ENCODE measurements around the gene ZBTB12. TPM values are rescaled to one million over a fixed set of nuclear protein-coding genes. Genes with fewer than 3 reads are reported as not detected.
"Not testable (repeated sequence)": the region's sequence is repeated elsewhere in the genome, so short reads cannot be mapped to it uniquely, and the experiment has no call there.

The ZBTB12 gene
- total RNA-seq, 2 experiments from 2014 or later = 17.6 to 20.2 TPM

DNA sequence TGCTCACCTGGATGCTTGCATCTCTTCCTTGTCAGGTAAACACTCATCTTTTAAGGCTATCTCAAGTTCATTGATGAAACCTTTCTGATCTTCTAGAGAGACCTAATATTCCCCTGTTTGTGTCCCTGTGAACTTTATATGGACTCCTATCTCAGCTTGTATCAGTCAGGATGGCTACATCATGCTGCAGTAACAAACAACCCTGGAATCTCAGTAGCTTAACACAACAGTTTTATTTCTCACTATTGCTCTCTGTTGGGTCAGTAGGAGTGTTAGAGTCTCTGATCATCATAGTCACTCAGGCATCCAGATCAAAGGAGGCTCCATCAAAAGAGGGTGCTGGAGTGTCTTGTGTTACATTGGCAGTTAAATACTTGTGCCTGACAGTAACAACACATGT, 13.5 kb upstream of the ZBTB12 start:
- TF ChIP-seq CTCF (conservative IDR thresholded peaks at IDR 0.05; ENCODE audit: low read length) (no peak), EZH2phosphoT487 (IDR thresholded peaks at IDR 0.05; ENCODE audit: borderline replicate concordance, low read depth, low read length) (no peak)
- H3K4me1 ChIP-seq (ENCODE audit: insufficient read depth, low read length, poor library complexity, severe bottlenecking) = no peaks in the 10 kb centered on the region
- H3K36me3 ChIP-seq (ENCODE audit: insufficient read depth, low read length) = no peaks in the 10 kb centered on the region
- H3K4me2 ChIP-seq (ENCODE audit: low read length) = no peak overlapping the region
- no peak overlapping the region for H3K27ac ChIP-seq (ENCODE audit: low read depth, low read length, poor library complexity, severe bottlenecking)
- ChIA-PET POLR2A (no interaction called here), CTCF (ENCODE audit: unreplicated experiment) (no interaction called here)
- no peaks in the 10 kb centered on the region for H4K20me1 ChIP-seq (ENCODE audit: insufficient read depth, low read length)
- no peak overlapping the region for H3K4me3 ChIP-seq (ENCODE audit: low read depth, low read length, poor library complexity, severe bottlenecking)
- H3K79me2 ChIP-seq (ENCODE audit: insufficient read depth, low read depth, low read length) = no peaks in the 10 kb centered on the region
- H2AFZ ChIP-seq (ENCODE audit: low read length) = no peak overlapping the region
- no peaks in the 10 kb centered on the region for H3K9me3 ChIP-seq (ENCODE audit: low read length)
- DNase-seq (ENCODE audit: low spot score) = no peak
- intact Hi-C loops (cut with micrococcal nuclease; ENCODE audit: unreplicated experiment) = no loop called here
- no TSS peak for BruUV-seq (replicated peaks)
- H3K9me2 ChIP-seq (ENCODE audit: insufficient read depth, low read length) = no peaks in the 10 kb centered on the region

DNA sequence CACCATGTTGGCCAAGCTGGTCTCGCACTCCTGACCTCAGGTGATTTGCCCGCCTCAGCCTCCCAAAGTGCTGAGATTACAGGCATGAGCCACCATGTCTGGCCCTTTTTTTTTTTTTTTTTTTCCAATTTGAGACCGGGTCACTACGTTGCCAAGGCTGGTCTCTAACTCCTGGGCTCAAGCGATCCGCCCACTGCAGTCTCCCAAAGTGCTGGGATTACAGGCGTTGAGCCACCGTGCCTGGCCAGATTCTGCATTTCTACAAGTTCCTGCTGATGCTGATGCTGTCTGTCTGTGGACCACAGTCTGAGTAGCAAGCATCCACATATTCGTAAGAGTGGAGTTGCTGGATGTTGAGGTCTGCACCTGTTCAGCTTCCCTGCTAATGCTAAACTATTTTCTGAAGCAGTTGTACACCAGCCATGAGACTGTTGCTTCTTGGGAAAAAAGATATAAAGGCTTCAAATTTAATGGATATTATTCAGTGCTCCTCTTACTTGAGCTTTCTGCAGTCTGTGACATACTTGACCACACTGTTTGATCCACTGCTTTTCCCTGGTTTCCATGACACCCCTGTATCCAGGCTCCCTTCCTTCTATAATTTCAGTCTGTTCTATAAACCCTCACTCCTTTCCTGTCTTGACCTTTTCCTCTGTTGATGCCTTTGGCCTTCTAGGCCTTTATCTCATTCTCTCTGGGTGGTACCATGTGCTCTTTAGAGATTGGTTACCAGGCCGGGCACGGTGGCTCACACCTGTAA, 10.1 kb upstream of the ZBTB12 start:
- H3K4me2 ChIP-seq (ENCODE audit: low read length) = no peak overlapping the region
- no peaks in the 10 kb centered on the region for H3K79me2 ChIP-seq (ENCODE audit: insufficient read depth, low read depth, low read length)
- H4K20me1 ChIP-seq (ENCODE audit: insufficient read depth, low read length) = no peaks in the 10 kb centered on the region
- ChIA-PET CTCF (ENCODE audit: unreplicated experiment) (no interaction called here), POLR2A (no interaction called here)
- H3K4me1 ChIP-seq (ENCODE audit: insufficient read depth, low read length, poor library complexity, severe bottlenecking) = peaks cover 4% of the 10 kb centered on the region
- H3K36me3 ChIP-seq (ENCODE audit: insufficient read depth, low read length) = no peaks in the 10 kb centered on the region
- TF ChIP-seq EZH2phosphoT487 (IDR thresholded peaks at IDR 0.05; ENCODE audit: borderline replicate concordance, low read depth, low read length) (no peak), CTCF (conservative IDR thresholded peaks at IDR 0.05; ENCODE audit: low read length) (no peak)
- no TSS peak for BruUV-seq (replicated peaks)
- no peak overlapping the region for H2AFZ ChIP-seq (ENCODE audit: low read length)
- H3K4me3 ChIP-seq (ENCODE audit: low read depth, low read length, poor library complexity, severe bottlenecking) = no peak overlapping the region
- no peak overlapping the region for H3K27ac ChIP-seq (ENCODE audit: low read depth, low read length, poor library complexity, severe bottlenecking)
- no peaks in the 10 kb centered on the region for H3K9me3 ChIP-seq (ENCODE audit: low read length)
- intact Hi-C loops (cut with micrococcal nuclease; ENCODE audit: unreplicated experiment) = no loop called here
- H3K9me2 ChIP-seq (ENCODE audit: insufficient read depth, low read length) = no peaks in the 10 kb centered on the region
- no peak for DNase-seq (ENCODE audit: low spot score)

DNA sequence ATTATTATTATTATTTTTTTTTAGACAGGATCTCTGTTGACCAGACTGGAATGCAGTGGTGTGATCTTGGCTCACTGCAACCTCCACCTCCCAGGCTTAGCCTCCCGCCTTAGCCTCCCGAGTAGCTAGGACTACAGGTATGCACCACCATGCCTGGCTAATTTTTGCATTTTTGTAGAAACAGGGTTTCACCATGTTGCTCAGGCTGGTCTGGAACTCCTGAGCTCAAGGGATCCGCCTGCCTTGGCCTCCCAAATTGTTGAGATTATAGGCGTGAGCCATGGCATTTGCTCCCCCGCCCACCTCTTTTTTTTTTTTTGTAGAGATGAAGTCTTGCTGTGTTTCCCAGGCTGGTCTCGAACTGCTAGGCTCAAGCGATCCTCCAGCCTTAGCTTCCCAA, 7.4 kb upstream of the ZBTB12 start:
- POLR2A ChIA-PET = interaction anchor here (0.6 to 1.0 kb wide), 3 partner anchors 10 to 65 kb away, joined by 3 to 9 read pairs (median 4); no protein-coding TSS in a partner anchor
- DNase-seq (ENCODE audit: low spot score); CTCF ChIA-PET (ENCODE audit: unreplicated experiment); H4K20me1 ChIP-seq (ENCODE audit: insufficient read depth, low read length); H3K4me1 ChIP-seq (ENCODE audit: insufficient read depth, low read length, poor library complexity, severe bottlenecking); H3K27ac ChIP-seq (ENCODE audit: low read depth, low read length, poor library complexity, severe bottlenecking); H3K9me2 ChIP-seq (ENCODE audit: insufficient read depth, low read length); H3K36me3 ChIP-seq (ENCODE audit: insufficient read depth, low read length); H2AFZ ChIP-seq (ENCODE audit: low read length); H3K79me2 ChIP-seq (ENCODE audit: insufficient read depth, low read depth, low read length); H3K4me3 ChIP-seq (ENCODE audit: low read depth, low read length, poor library complexity, severe bottlenecking); H3K9me3 ChIP-seq (ENCODE audit: low read length); BruUV-seq (replicated peaks); intact Hi-C loops (cut with micrococcal nuclease; ENCODE audit: unreplicated experiment); H3K4me2 ChIP-seq (ENCODE audit: low read length): not testable (repeated sequence)

Measured in OCI-LY7 (cell line).